ENCODE measurements around the gene SLC16A8. TPM values are rescaled to one million over a fixed set of nuclear protein-coding genes. Genes with fewer than 3 reads are reported as not detected.

SLC16A8 gene
- total RNA-seq, 4 donors from 2014 or later, result 1.4 TPM; not detected in 3

DNA sequence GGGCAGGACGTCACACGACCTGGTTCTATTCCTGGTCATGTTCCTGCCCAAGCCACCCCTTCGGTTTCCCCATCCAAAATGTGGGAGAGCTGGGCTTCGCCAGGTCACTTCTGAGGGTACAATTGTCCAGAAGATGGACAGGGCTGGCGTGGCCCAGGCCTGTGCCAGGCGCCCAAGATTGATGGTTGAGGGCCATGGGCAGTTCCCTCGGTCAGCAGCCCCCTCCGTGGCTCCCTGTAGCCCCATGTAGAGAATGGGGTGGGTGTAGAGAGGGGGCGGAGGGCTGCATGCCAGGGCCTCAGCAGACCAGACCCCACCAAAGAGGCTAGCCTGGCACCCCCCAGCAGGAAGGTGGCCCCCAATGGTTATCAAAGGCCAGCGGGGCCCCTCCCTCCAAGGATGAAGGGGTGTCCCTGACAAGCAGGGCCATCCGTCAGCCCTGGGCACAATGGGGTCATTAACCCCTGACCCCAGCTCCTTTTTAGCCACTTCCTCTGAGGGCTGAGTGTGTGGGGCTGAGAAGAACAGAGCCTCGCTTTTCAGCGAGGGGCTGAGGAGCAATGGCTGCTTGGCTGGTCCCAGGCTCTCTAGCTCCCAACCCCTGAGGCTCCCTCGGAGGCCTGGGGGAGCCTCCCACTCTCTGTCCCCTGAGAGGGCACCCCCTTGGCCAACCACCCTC, 37.8 kb downstream of the SLC16A8 start:
- no peaks in the 10 kb centered on the region for H3K36me3 ChIP-seq
- H3K27me3 ChIP-seq, result no peaks in the 10 kb centered on the region
- H3K9me3 ChIP-seq, result no peaks in the 10 kb centered on the region
- no peak for TF ChIP-seq POLR2A (IDR thresholded peaks at IDR 0.05)
- TF ChIP-seq, protein P1, sequence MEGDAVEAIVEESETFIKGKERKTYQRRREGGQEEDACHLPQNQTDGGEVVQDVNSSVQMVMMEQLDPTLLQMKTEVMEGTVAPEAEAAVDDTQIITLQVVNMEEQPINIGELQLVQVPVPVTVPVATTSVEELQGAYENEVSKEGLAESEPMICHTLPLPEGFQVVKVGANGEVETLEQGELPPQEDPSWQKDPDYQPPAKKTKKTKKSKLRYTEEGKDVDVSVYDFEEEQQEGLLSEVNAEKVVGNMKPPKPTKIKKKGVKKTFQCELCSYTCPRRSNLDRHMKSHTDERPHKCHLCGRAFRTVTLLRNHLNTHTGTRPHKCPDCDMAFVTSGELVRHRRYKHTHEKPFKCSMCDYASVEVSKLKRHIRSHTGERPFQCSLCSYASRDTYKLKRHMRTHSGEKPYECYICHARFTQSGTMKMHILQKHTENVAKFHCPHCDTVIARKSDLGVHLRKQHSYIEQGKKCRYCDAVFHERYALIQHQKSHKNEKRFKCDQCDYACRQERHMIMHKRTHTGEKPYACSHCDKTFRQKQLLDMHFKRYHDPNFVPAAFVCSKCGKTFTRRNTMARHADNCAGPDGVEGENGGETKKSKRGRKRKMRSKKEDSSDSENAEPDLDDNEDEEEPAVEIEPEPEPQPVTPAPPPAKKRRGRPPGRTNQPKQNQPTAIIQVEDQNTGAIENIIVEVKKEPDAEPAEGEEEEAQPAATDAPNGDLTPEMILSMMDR (IDR thresholded peaks at IDR 0.05), result no peak
- no peak for DNase-seq
- H3K27ac ChIP-seq, result no peak overlapping the region
- no peak overlapping the region for H3K4me3 ChIP-seq
- intact Hi-C loops (cut with DNase I; ENCODE audit: low total_unique reads), result no loop called here
- H3K4me1 ChIP-seq, result no peaks in the 10 kb centered on the region

DNA sequence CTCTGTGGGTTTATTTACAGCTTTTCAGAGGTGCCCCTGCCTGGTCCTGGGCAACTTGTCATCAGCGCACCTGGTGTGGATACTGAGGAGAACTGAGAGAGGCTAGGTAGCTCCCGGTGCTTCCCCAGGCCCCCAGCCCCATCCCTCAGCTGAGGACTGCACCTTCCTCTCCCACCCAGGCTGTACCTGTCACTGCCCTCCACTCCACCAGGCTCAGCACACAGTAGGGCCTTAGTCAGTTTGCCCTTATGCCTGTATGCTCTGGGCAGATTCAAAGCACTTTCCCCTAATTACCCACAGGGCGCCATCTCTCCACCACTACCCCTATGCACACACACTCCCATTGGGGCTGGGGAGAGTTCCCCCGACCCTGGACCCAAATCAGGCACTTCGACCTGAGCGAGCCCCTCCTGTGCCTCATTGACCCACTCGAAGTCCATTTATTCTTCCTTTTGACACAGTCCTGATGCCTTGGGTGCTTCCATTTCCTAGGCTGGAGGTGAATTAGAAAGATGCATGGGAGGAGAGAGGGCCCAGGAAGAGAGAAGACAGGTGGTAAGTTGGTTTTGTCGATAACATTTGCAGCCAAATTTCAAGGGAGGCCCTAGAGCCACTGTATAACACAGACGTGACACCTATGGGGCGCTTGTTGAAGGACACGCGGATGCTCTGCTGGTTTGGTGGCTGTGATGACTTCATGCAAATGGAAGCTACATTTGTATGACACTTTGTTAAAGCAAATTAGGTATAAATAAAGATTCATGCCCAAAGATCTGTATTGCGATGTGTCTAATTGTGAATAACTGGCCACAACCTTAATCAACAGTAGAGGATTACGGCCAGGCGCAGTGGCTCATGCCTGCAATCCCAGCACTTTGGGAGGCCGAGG, 40.6 kb downstream of the SLC16A8 start:
- intact Hi-C loops (cut with DNase I; ENCODE audit: low total_unique reads), result no loop called here
- TF ChIP-seq, protein P1 (IDR thresholded peaks at IDR 0.05), result no peak
- TF ChIP-seq POLR2A (IDR thresholded peaks at IDR 0.05), result no peak
- Histone ChIP-seq H3K4me3 (no peak overlapping the region), H3K27ac (no peak overlapping the region), H3K36me3 (no peaks in the 10 kb centered on the region), H3K9me3 (no peaks in the 10 kb centered on the region), H3K27me3 (no peaks in the 10 kb centered on the region), H3K4me1 (peaks cover 0 to 3% of the 10 kb centered on the region in 2 donors)
- DNase-seq, result no peak

DNA sequence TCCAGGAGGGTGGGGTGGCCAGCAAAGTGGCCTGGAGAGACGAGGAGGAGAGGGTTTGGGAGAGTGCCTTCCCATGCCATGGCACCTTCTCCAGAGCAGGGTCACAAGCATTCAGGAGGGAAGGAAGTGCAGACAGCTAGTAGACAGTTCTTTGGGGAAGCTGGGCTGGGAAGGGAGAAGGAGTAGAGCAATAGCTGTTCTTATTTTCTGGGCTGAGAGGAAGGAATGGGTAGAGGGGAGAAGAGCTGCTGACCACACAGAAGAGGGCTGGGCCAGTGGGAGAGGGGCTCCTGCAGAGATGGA, 41.5 kb downstream of the SLC16A8 start:
- H3K9me3 ChIP-seq, result no peaks in the 10 kb centered on the region
- H3K4me3 ChIP-seq, result no peak overlapping the region
- H3K4me1 ChIP-seq, result peaks cover 0 to 3% of the 10 kb centered on the region in 2 donors
- H3K27me3 ChIP-seq, result no peaks in the 10 kb centered on the region
- no peak overlapping the region for H3K27ac ChIP-seq
- no peaks in the 10 kb centered on the region for H3K36me3 ChIP-seq
- no peak for DNase-seq
- intact Hi-C loops (cut with DNase I; ENCODE audit: low total_unique reads), result no loop called here
- TF ChIP-seq, protein P1 (IDR thresholded peaks at IDR 0.05), result no peak
- TF ChIP-seq POLR2A (IDR thresholded peaks at IDR 0.05), result no peak

DNA sequence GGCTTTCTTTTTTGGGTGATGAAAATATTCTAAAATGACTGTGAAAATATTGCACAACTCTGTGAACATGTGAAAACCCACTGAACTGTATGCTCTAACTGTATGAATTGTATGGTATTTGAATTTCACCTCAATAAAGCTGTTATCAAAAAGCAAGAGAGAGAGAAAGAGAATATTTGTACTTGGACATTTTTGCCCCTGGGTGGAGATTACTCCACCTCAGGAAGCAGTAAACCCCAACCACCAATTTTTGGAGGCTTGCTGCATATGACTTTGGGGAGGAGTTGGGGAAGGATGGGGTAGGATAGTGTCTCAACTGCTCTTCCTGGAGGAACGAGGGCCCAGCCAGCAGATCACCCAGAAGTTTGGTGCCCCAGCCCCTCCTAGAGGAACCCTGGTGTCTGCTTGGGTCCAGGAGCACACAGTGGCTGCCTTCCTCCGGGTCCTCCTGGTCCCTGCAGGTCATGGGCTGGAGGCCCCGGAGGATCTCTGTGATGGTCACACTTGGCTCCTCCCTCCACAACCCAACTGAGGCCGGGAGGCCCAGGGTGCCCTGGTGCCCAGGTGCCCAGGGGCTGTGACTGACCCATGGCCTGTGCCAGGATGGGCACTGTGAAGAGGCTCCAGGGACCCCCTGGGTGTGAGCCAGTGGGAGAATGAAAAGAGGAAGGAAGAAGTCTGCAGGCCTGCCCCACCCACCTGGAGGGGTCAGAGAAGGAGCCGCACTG, 42.1 kb downstream of the SLC16A8 start:
- intact Hi-C loops (cut with DNase I; ENCODE audit: low total_unique reads), result no loop called here
- DNase-seq, result no peak
- Histone ChIP-seq H3K36me3 (no peaks in the 10 kb centered on the region), H3K27me3 (no peaks in the 10 kb centered on the region), H3K9me3 (no peaks in the 10 kb centered on the region), H3K4me3 (no peak overlapping the region), H3K27ac (no peak overlapping the region), H3K4me1 (peaks cover 0 to 3% of the 10 kb centered on the region in 2 donors)
- TF ChIP-seq, protein P1 (IDR thresholded peaks at IDR 0.05), result no peak
- no peak for TF ChIP-seq POLR2A (IDR thresholded peaks at IDR 0.05)

Data from uterus (tissue), 4 donors.